ENCODE measurements around the gene AKAIN1. TPM values are rescaled to one million over a fixed set of nuclear protein-coding genes. Genes with fewer than 3 reads are reported as not detected.

AKAIN1 gene
- total and polyA plus RNA-seq, 2 experiments from 2014 or later = not detected

GRCh38 chr18:5155218-5155906, 41.7 kb downstream of the AKAIN1 start:
- H3K27me3 ChIP-seq = no peaks in the 10 kb centered on the region
- H3K36me3 ChIP-seq = no peaks in the 10 kb centered on the region
- no peak overlapping the region for H3K27ac ChIP-seq
- H3K4me1 ChIP-seq (ENCODE audit: low read depth) = no peaks in the 10 kb centered on the region
- H3K4me3 ChIP-seq = no peak overlapping the region
- DNase-seq (ENCODE audit: low read depth in 1 of 2, low spot score in 1 of 2) = no peak
- TF ChIP-seq CTCF (IDR thresholded peaks at IDR 0.05; ENCODE audit: low read depth, low read length) = no peak
- H3K9me3 ChIP-seq (ENCODE audit: low read depth) = no peaks in the 10 kb centered on the region

GRCh38 chr18:5152343-5153020, 44.6 kb downstream of the AKAIN1 start:
- no peak overlapping the region for H3K27ac ChIP-seq
- H3K36me3 ChIP-seq = no peaks in the 10 kb centered on the region
- no peaks in the 10 kb centered on the region for H3K27me3 ChIP-seq
- TF ChIP-seq CTCF (IDR thresholded peaks at IDR 0.05; ENCODE audit: low read depth, low read length) = no peak
- no peak overlapping the region for H3K4me3 ChIP-seq
- no peaks in the 10 kb centered on the region for H3K4me1 ChIP-seq (ENCODE audit: low read depth)
- no peaks in the 10 kb centered on the region for H3K9me3 ChIP-seq (ENCODE audit: low read depth)
- DNase-seq (ENCODE audit: low read depth in 1 of 2, low spot score in 1 of 2) = no peak

GRCh38 chr18:5150894-5151293, 46.2 kb downstream of the AKAIN1 start:
- no peaks in the 10 kb centered on the region for H3K4me1 ChIP-seq (ENCODE audit: low read depth)
- no peak for TF ChIP-seq CTCF (IDR thresholded peaks at IDR 0.05; ENCODE audit: low read depth, low read length)
- no peak for DNase-seq (ENCODE audit: low read depth in 1 of 2, low spot score in 1 of 2)

DNA sequence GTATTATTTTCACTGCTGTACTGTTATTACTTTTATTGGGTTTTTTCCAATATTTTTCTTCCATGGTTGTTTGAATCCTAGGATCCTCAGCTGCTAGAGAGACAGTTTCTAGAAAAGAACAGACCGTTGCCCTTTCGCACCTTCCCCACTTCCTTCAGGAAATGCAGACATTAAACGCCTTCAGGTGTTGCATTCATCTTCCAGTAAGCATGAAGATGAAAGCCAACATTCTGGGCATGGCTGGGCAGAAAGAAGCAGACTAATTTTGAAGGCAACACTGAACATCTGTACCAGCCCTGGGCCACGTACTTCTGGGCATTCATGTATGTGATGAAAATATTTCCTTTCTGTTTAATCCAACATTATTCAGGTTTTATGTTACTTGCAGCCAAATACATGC, 51.0 kb downstream of the AKAIN1 start:
- Histone ChIP-seq H3K36me3 (no peaks in the 10 kb centered on the region), H3K9me3 (ENCODE audit: low read depth) (no peaks in the 10 kb centered on the region), H3K4me3 (no peak overlapping the region), H3K4me1 (ENCODE audit: low read depth) (no peaks in the 10 kb centered on the region), H3K27ac (no peak overlapping the region), H3K27me3 (no peaks in the 10 kb centered on the region)
- DNase-seq (ENCODE audit: low read depth in 1 of 2, low spot score in 1 of 2) = no peak
- TF ChIP-seq CTCF (IDR thresholded peaks at IDR 0.05; ENCODE audit: low read depth, low read length) = no peak

More at GRCh38 chr18:5150894-5151293, 46.2 kb downstream of the AKAIN1 start:
- H3K36me3 ChIP-seq = no peaks in the 10 kb centered on the region
- H3K4me3 ChIP-seq = no peak overlapping the region
- no peak overlapping the region for H3K27ac ChIP-seq
- H3K9me3 ChIP-seq (ENCODE audit: low read depth) = no peaks in the 10 kb centered on the region
- H3K27me3 ChIP-seq = no peaks in the 10 kb centered on the region

- Histone ChIP-seq H3K9me3 (ENCODE audit: low read depth) (no peaks in the 10 kb centered on the region), H3K27ac (no peak overlapping the region), H3K4me3 (no peak overlapping the region), H3K4me1 (ENCODE audit: low read depth) (no peaks in the 10 kb centered on the region), H3K36me3 (no peaks in the 10 kb centered on the region), H3K27me3 (no peaks in the 10 kb centered on the region)
- DNase-seq (ENCODE audit: low read depth in 1 of 2, low spot score in 1 of 2) = no peak
- TF ChIP-seq CTCF (IDR thresholded peaks at IDR 0.05; ENCODE audit: low read depth, low read length) = no peak
Observed at GRCh38 chr18:5145168-5145825, 51.8 kb downstream of the AKAIN1 start.
